Testis (tissue), 2 donors: ENCODE data around the gene RHEB.

Experiments
- POLR2A ChIP-seq: fragments of 450-650 bp; IDR thresholded peaks from one replicate; pipeline ENCODE4 v1.6.1; 2017; ENCODE audit warnings: antibody characterized with exemption, mild to moderate bottlenecking, moderate library complexity
- TF ChIP-seq, protein P1 (sequence below), 3 experiments: fragments of 450-650 bp in 2 of 3; fragments of 200-600 bp in 1 of 3; sonication (generic) in 1 of 3; IDR thresholded peaks; one replicate each; pipeline ENCODE4 v1.5.1; 2016 to 2019; ENCODE audit warnings: antibody characterized with exemption in 3 of 3, mild to moderate bottlenecking in 2 of 3, moderate library complexity in 1 of 3

DNA sequence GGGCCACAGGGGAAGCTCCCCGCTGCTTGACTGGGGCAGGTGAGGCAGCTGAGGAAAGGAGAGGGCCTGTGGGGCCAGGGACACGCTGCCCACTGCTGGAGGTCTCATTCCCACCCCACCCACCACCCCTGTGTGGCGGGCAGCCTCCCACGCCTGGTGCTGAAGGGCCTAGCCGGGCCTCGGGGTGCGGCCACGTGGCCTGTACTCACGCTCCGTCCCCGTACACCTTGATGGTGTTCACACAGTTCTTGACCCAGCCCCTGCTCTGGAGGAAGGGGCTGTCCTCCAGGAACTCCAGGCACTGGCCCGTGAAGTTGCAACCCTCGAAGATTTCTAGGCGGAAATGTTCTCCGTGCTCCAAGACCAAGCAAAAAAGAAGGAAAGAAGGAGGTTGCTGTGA is 83.7 kb downstream of the RHEB start:
- no peak for TF ChIP-seq POLR2A
- TF ChIP-seq, protein P1, sequence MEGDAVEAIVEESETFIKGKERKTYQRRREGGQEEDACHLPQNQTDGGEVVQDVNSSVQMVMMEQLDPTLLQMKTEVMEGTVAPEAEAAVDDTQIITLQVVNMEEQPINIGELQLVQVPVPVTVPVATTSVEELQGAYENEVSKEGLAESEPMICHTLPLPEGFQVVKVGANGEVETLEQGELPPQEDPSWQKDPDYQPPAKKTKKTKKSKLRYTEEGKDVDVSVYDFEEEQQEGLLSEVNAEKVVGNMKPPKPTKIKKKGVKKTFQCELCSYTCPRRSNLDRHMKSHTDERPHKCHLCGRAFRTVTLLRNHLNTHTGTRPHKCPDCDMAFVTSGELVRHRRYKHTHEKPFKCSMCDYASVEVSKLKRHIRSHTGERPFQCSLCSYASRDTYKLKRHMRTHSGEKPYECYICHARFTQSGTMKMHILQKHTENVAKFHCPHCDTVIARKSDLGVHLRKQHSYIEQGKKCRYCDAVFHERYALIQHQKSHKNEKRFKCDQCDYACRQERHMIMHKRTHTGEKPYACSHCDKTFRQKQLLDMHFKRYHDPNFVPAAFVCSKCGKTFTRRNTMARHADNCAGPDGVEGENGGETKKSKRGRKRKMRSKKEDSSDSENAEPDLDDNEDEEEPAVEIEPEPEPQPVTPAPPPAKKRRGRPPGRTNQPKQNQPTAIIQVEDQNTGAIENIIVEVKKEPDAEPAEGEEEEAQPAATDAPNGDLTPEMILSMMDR (IDR thresholded peaks at IDR 0.05): no peak
